HEK293 (cell line): Measurements from ENCODE around the gene TGFBRAP1.

Experiments
- CTCF ChIA-PET: fragments of 350-600 bp; formaldehyde crosslinking; extraction: SDS; loops from one replicate; lab custom pipeline; 2021; ENCODE audit warnings: antibody characterized with exemption; lab: Yijun Ruan, JAX
- POLR2A ChIA-PET: fragments of 300-600 bp; formaldehyde crosslinking; extraction: SDS; loops from one replicate; lab custom pipeline; 2020; ENCODE audit warnings: antibody characterized with exemption, inconsistent platforms; lab: Yijun Ruan, JAX
- H3K27ac ChIP-seq: fragments of 200-500 bp; sonication (Bioruptor generic); 2 replicates; pipeline ENCODE4 v1.5.1; 2014; ENCODE audit warnings: low read depth, low read length, control low read depth, inconsistent platforms; ENCODE audit errors: extremely low read depth
- H3K36me3 ChIP-seq, 2 experiments: fragments of 200-500 bp in 1 of 2; sonication (Bioruptor generic) in 1 of 2; 1 replicate in 1 of 2; 2 replicates in 1 of 2; pipeline ENCODE4 v1.5.1; 2014 to 2017; ENCODE audit warnings: inconsistent platforms in 2 of 2, low read length in 2 of 2; ENCODE audit not compliant: control insufficient read depth in 2 of 2, insufficient read depth in 1 of 2
- H3K4me1 ChIP-seq: fragments of 200-500 bp; sonication (Bioruptor generic); 2 replicates; pipeline ENCODE4 v1.5.1; 2014; ENCODE audit warnings: mild to moderate bottlenecking, low read length, inconsistent platforms; ENCODE audit not compliant: control insufficient read depth, insufficient read depth
- H3K4me3 ChIP-seq: 2 replicates; pipeline ENCODE4 v1.5.1; 2011; ENCODE audit warnings: low read depth, mild to moderate bottlenecking, control low read depth, low read length, moderate library complexity
- H3K9me3 ChIP-seq: fragments of 200-500 bp; sonication (Bioruptor generic); 2 replicates; pipeline ENCODE4 v1.5.1; 2014; ENCODE audit warnings: low read depth, low read length, inconsistent platforms; ENCODE audit not compliant: control insufficient read depth, insufficient read depth
- EGR2 ChIP-seq: fragments of 450-650 bp; formaldehyde crosslinking; IDR thresholded peaks from 2 replicates; pipeline ENCODE4 v1.5.1; 2016; ENCODE audit warnings: low read depth, missing biosample characterization, missing genetic modification characterization
- FEZF1 ChIP-seq: fragments of 450-650 bp; formaldehyde crosslinking; IDR thresholded peaks from 2 replicates; pipeline ENCODE4 v1.5.1; 2016; ENCODE audit warnings: missing biosample characterization, missing genetic modification characterization
- GFI1B ChIP-seq: fragments of 450-650 bp; formaldehyde crosslinking; IDR thresholded peaks from 2 replicates; pipeline ENCODE4 v1.5.1; 2016; ENCODE audit warnings: missing biosample characterization, missing genetic modification characterization
- HOXD13 ChIP-seq: sonication (generic); formaldehyde crosslinking; IDR thresholded peaks from 2 replicates; pipeline ENCODE4 v1.8.0; 2022; ENCODE audit warnings: missing genetic modification reagents, borderline replicate concordance
- KLF7 ChIP-seq: fragments of 450-650 bp; formaldehyde crosslinking; IDR thresholded peaks from 2 replicates; pipeline ENCODE4 v1.5.1; 2016; ENCODE audit warnings: missing biosample characterization, missing genetic modification characterization, borderline replicate concordance
- SETDB1 ChIP-seq: IDR thresholded peaks from one replicate; pipeline ENCODE4 v1.6.1; 2017; ENCODE audit warnings: mild to moderate bottlenecking, low read length, moderate library complexity, mixed read lengths; ENCODE audit not compliant: insufficient read length
- SP3 ChIP-seq: fragments of 450-650 bp; formaldehyde crosslinking; IDR thresholded peaks from 2 replicates; pipeline ENCODE4 v1.5.1; 2016; ENCODE audit warnings: missing biosample characterization, missing genetic modification characterization
- ZBTB17 ChIP-seq: fragments of 450-650 bp; formaldehyde crosslinking; IDR thresholded peaks from 2 replicates; pipeline ENCODE4 v1.5.1; 2016; ENCODE audit warnings: missing biosample characterization, missing genetic modification characterization
- ZBTB44 ChIP-seq: fragments of 450-650 bp; IDR thresholded peaks from 2 replicates; pipeline ENCODE4 v1.5.1; 2018; ENCODE audit warnings: missing biosample characterization, mild to moderate bottlenecking, missing genetic modification characterization
- ZBTB8A ChIP-seq: fragments of 450-650 bp; formaldehyde crosslinking; IDR thresholded peaks from 2 replicates; pipeline ENCODE4 v1.5.1; 2016; ENCODE audit warnings: missing biosample characterization, missing genetic modification characterization
- ZFP3 ChIP-seq: fragments of 450-650 bp; formaldehyde crosslinking; IDR thresholded peaks from 2 replicates; pipeline ENCODE4 v1.5.1; 2016; ENCODE audit warnings: low read depth, missing biosample characterization, missing genetic modification characterization
- ZFP69B ChIP-seq: fragments of 450-650 bp; formaldehyde crosslinking; IDR thresholded peaks from 2 replicates; pipeline ENCODE4 v1.5.1; 2016; ENCODE audit warnings: missing biosample characterization, missing genetic modification characterization
- ZNF10 ChIP-seq: fragments of 450-650 bp; formaldehyde crosslinking; IDR thresholded peaks from 2 replicates; pipeline ENCODE4 v1.5.1; 2017; ENCODE audit warnings: missing biosample characterization, missing genetic modification characterization
- ZNF148 ChIP-seq: fragments of 450-650 bp; formaldehyde crosslinking; IDR thresholded peaks from 2 replicates; pipeline ENCODE4 v1.5.0; 2017; ENCODE audit warnings: missing biosample characterization, missing genetic modification characterization, borderline replicate concordance
- ZNF214 ChIP-seq: fragments of 450-650 bp; formaldehyde crosslinking; IDR thresholded peaks from 2 replicates; pipeline ENCODE4 v1.5.1; 2017; ENCODE audit warnings: missing biosample characterization, mild to moderate bottlenecking, missing genetic modification characterization, borderline replicate concordance
- ZNF239 ChIP-seq: fragments of 450-650 bp; formaldehyde crosslinking; IDR thresholded peaks from 2 replicates; pipeline ENCODE4 v1.5.1; 2016; ENCODE audit warnings: missing biosample characterization, missing genetic modification characterization
- ZNF404 ChIP-seq: fragments of 450-650 bp; formaldehyde crosslinking; IDR thresholded peaks from 2 replicates; pipeline ENCODE4 v1.5.1; 2017; ENCODE audit warnings: missing biosample characterization, missing genetic modification characterization
- ZNF426 ChIP-seq: fragments of 450-650 bp; formaldehyde crosslinking; IDR thresholded peaks from 2 replicates; pipeline ENCODE4 v1.5.1; 2017; ENCODE audit warnings: missing biosample characterization, missing genetic modification characterization, mild to moderate bottlenecking, inconsistent platforms, moderate library complexity
- ZNF658 ChIP-seq: fragments of 450-650 bp; formaldehyde crosslinking; IDR thresholded peaks from 2 replicates; pipeline ENCODE4; 2016; ENCODE audit warnings: missing biosample characterization, missing genetic modification characterization
- ZNF660 ChIP-seq: fragments of 450-650 bp; IDR thresholded peaks from 2 replicates; pipeline ENCODE4 v1.5.1; 2018; ENCODE audit warnings: missing biosample characterization, mild to moderate bottlenecking, missing genetic modification characterization
- ZNF701 ChIP-seq: fragments of 450-650 bp; formaldehyde crosslinking; IDR thresholded peaks from 2 replicates; pipeline ENCODE4 v1.5.1; 2016; ENCODE audit warnings: missing biosample characterization, missing genetic modification characterization
- ZNF777 ChIP-seq: fragments of 450-650 bp; formaldehyde crosslinking; IDR thresholded peaks from 2 replicates; pipeline ENCODE4 v1.5.1; 2017; ENCODE audit warnings: missing biosample characterization, missing genetic modification characterization, borderline replicate concordance
- ZSCAN23 ChIP-seq: fragments of 450-650 bp; formaldehyde crosslinking; IDR thresholded peaks from 2 replicates; pipeline ENCODE4 v1.5.1; 2016; ENCODE audit warnings: missing biosample characterization, missing genetic modification characterization
- TF ChIP-seq, protein P1 (sequence below): fragments of 450-650 bp; formaldehyde crosslinking; IDR thresholded peaks from 2 replicates; pipeline ENCODE4 v1.5.1; 2016; ENCODE audit warnings: missing biosample characterization, missing genetic modification characterization

Gene TGFBRAP1

DNA sequence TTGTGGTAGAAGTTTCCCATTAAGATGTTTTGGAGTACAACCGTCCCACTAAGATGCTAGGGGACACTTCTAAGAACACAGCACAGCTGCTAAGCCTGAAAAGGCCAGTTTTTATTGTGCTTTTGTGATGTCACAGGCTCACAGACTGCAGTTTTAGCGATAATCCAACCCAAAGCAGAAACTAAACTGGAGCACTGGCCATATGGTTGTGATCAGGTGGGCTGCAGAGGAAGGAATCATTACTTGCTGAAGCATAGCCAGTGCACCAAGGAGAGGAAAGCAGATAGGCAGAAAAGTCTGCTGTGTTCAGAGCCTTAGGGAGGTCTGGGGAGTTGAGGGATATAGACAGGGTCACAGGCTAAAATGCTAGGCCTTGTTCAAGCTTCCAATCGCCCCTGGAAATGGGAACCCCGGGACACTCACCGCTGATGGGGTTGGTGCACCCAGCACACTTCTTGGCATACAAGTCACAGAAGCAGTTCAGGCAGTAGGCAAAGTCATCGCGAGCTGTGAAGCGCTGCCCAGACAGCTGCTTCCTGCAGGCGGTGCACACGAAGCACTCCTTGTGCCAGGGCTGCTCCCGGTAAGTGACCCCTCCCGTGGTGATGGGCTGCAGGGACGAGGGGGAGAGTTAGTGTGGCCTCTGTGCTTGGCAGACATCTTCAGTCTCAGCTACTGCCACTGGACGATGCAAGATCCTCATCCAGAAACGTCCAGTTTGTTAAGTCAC, 33.5 kb upstream of the TGFBRAP1 start (continued):
- TF ChIP-seq ZNF426 (tag by site-specific recombination) (no peak), HOXD13 (CRISPR knock-in tag) (no peak), EGR2 (tag by site-specific recombination) (no peak), ZNF239 (tag by site-specific recombination) (no peak), ZSCAN23 (no peak)

DNA sequence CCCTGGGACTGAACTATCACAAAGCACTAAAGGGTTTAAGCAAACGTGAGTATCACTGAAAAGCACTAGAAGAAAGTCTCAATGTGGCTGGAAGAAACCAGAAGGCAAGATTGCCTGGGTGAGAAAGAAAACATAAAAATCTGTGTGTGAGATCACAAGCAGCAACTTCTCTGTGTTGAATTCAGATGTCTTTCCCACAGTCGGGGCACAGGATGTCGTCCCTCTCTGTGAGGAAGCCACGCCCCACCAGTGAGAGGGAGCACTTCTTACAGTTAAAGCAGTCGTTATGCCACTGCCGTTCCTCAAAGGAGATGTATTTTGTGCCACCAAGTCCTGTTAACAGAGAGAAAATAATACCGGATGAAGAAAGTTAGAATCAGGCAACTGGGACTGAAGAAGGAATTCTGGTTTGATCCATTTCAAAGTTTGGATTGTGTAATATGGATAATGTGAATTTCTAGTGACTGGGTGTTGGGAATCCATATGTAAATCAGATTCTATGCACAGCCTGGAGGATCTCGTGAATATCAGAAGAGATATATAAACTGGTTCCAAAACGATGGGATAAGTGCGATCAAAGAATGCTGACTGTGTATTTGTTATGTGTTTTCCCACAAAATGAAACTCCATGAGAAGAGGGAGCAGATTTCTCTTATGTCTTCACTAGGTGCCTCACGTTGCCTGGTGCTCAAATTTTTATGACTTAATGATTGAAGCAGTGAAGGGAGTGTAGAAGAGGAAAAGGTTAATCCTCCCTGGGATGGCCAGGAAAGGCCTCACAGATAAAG, 31.8 kb upstream of the TGFBRAP1 start:
- CTCF ChIA-PET: interaction anchor here (1.1 kb wide), 1 partner anchor 160 kb away, joined by 7 read pairs; no protein-coding TSS in a partner anchor

DNA sequence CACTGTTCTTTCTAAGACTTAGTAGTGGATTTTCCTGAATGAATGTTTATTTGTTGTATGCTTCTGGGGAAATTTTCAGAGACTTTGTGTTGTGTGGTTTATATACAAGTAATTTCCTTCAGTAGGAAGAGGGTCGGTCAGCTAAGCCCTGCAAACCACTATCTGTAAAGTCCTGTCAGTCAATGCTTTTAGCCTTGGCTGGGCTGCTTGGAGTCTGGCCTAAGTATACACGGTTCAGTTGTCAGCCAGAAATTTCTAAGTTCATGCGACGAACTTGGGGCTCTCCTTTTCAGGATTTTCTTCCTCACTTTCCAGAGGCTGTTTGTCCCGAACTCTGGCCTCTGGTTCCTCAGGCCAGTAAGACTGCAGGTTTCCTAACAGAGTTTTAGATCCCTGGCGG, 29.1 kb upstream of the TGFBRAP1 start:
- ChIA-PET POLR2A (no interaction called here), CTCF (interaction anchor here (0.8 kb wide), 1 partner anchor 14 kb away, joined by 3 read pairs; no protein-coding TSS in a partner anchor)
- Histone ChIP-seq H3K4me1 (no peaks in the 10 kb centered on the region), H3K27ac (no peak overlapping the region), H3K4me3 (no peak overlapping the region), H3K9me3 (no peaks in the 10 kb centered on the region), H3K36me3 (peaks cover 17 to 76% of the 10 kb centered on the region in 2 experiments)
- TF ChIP-seq FEZF1 (tag by site-specific recombination): no peak
- no peak for TF ChIP-seq SETDB1
- TF ChIP-seq ZFP69B (tag by site-specific recombination): no peak
- no peak for TF ChIP-seq ZBTB44
- no peak for TF ChIP-seq ZFP3 (tag by site-specific recombination)
- TF ChIP-seq ZNF660: no peak
- TF ChIP-seq ZBTB17 (tag by site-specific recombination): no peak
- no peak for TF ChIP-seq ZNF426 (tag by site-specific recombination)
- no peak for TF ChIP-seq ZBTB8A
- TF ChIP-seq ZNF777 (tag by site-specific recombination): no peak

More for the DNA sequence above, 31.8 kb upstream of the TGFBRAP1 start:
- POLR2A ChIA-PET: interaction anchor here (1.1 kb wide), 1 partner anchor 12 kb away, joined by 3 read pairs; no protein-coding TSS in a partner anchor
- TF ChIP-seq ZNF658 (tag by site-specific recombination) (no peak), ZNF10 (tag by site-specific recombination) (no peak), ZNF148 (tag by site-specific recombination) (no peak), ZNF214 (tag by site-specific recombination) (no peak), SP3 (tag by site-specific recombination) (no peak), ZNF404 (no peak), ZNF701 (tag by site-specific recombination) (no peak), KLF7 (tag by site-specific recombination) (no peak), ZFP69B (tag by site-specific recombination) (no peak), GFI1B (tag by site-specific recombination) (no peak)
- TF ChIP-seq, protein P1, sequence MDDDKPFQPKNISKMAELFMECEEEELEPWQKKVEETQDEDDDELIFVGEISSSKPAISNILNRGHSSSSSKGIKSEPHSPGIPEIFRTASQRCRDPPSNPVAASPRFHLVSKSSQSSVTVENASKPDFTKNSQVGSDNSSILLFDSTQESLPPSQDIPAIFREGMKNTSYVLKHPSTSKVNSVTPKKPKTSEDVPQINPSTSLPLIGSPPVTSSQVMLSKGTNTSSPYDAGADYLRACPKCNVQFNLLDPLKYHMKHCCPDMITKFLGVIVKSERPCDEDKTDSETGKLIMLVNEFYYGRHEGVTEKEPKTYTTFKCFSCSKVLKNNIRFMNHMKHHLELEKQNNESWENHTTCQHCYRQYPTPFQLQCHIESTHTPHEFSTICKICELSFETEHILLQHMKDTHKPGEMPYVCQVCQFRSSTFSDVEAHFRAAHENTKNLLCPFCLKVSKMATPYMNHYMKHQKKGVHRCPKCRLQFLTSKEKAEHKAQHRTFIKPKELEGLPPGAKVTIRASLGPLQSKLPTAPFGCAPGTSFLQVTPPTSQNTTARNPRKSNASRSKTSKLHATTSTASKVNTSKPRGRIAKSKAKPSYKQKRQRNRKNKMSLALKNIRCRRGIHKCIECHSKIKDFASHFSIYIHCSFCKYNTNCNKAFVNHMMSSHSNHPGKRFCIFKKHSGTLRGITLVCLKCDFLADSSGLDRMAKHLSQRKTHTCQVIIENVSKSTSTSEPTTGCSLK: no peak
- TF ChIP-seq, all 188 proteins: peak for 0
- Histone ChIP-seq H3K27ac (no peak overlapping the region), H3K36me3 (peaks cover 24 to 84% of the 10 kb centered on the region in 2 experiments), H3K4me1 (no peaks in the 10 kb centered on the region), H3K9me3 (no peaks in the 10 kb centered on the region), H3K4me3 (no peak overlapping the region)
